Ectodermal cell (in vitro differentiated cells): ENCODE results near the gene PAQR3.

Experiments used
- H3K27ac ChIP-seq: 2 replicates; pipeline ENCODE4 v1.7.0; 2013; ENCODE audit warnings: mild to moderate bottlenecking, low read depth, low read length; ENCODE audit not compliant: insufficient read depth, poor library complexity, severe bottlenecking
- H3K27me3 ChIP-seq: 2 replicates; pipeline ENCODE4 v1.7.0; 2013; ENCODE audit warnings: mild to moderate bottlenecking, low read length; ENCODE audit not compliant: insufficient read depth, control insufficient read depth, poor library complexity, severe bottlenecking
- H3K36me3 ChIP-seq: one replicate; pipeline ENCODE4 v1.7.0; 2013; ENCODE audit warnings: low read length; ENCODE audit not compliant: control insufficient read depth, insufficient read depth
- H3K4me1 ChIP-seq: one replicate; pipeline ENCODE4 v1.7.0; 2013; ENCODE audit warnings: low read length; ENCODE audit not compliant: control insufficient read depth, insufficient read depth
- H3K4me3 ChIP-seq: 2 replicates; pipeline ENCODE4 v1.7.0; 2013; ENCODE audit warnings: low read depth, low read length, control low read depth; ENCODE audit not compliant: insufficient read depth
- H3K9me3 ChIP-seq: 2 replicates; pipeline ENCODE4 v1.7.0; 2013; ENCODE audit warnings: mild to moderate bottlenecking, low read length, moderate library complexity; ENCODE audit not compliant: control insufficient read depth
- WGBS, 2 experiments: methylation state at CpG; one replicate each; pipeline ENCODE4 v1.1.7; 2013; ENCODE audit warnings: missing lambda C conversion rate in 2 of 2; 5-methylcytosine and 5-hydroxymethylcytosine counted together

PAQR3 gene

DNA sequence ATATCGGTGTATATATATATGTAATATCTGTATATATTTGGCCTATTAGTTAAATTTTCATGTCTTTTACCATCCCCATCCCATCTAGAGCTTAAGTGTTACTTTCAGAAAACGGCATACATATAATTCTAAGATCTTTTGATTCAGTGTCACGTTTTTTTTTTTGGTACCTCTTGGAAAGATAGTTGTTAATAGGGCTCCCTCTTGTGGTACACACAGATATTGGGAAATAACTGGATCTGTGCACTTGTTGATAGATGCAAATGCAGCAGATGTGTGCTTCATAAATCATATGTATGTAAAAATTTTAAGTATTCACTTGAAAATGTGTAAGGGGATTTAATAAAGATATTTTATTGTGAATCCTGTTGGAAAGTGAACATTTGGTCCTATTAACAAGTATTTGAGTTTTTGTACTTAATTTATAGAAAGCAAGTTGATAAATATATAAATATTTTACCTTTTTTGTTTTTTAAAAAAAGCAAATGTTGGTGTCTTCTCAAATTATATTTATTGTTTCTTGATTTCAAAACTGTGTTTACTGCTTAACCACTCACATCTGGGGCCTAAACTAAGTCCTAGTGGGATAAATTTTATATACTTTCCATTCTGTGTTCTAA lies 74.7 kb downstream of the PAQR3 start:
- 32 to 44% methylated on average over 2 of the region's 3 CpGs for WGBS, 2 experiments
- Histone ChIP-seq H3K27ac (no peak overlapping the region), H3K4me1 (no peaks in the 10 kb centered on the region), H3K4me3 (no peak overlapping the region), H3K36me3 (peaks cover 3% of the 10 kb centered on the region), H3K9me3 (no peaks in the 10 kb centered on the region), H3K27me3 (no peaks in the 10 kb centered on the region)

DNA sequence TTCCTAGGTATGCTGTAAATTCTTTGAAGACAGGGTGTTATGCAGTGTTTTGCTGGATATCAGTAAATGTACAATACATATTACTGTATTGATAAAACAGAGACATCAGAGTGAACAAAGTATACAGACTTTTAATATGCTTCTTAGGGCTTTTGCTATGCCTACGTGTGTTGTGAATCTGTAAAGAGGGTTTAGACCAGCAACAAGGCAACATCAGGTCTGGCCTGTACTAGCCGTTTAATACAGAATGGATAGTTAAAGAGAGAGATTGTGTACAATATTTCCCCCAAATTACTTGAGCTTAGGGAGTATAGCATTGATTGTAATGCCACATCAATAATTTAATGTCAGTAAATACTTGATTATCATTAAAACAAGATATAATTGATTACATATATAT lies 75.2 kb downstream of the PAQR3 start:
- whole genome bisulfite sequencing, 2 experiments: 85 to 95% methylated on average over 2 of the region's 2 CpGs
- Histone ChIP-seq H3K36me3 (peaks cover 3% of the 10 kb centered on the region), H3K27me3 (no peaks in the 10 kb centered on the region), H3K4me3 (no peak overlapping the region), H3K27ac (no peak overlapping the region), H3K9me3 (no peaks in the 10 kb centered on the region), H3K4me1 (no peaks in the 10 kb centered on the region)

DNA sequence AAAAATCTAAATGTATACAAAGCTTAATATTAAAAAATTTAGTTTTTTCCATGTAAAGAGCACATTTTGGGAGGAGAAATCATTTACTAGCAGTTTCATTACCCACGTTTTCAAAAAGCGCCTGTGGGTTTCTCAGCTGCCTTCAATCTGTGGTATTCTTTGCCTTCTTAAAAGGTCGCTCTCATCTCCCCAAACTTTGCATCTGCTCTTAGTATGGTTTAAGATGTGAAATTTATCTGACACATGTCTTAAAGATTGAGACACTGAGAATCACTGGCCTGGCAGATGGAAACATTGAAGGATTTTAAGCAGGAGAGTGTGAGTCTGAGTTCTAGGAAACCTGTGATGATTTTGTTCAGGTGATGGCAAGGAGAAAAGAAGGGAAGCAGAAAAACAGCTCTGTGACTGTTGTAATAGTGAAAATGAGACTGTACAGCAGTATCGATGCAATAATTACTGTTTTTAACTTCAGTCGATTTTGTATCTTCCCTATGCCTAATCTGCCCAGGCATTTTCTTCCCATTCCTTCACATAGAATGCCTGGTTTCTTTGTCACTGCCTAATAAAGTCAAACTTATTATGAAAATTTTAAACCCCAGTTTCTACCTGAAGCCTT lies 75.9 kb downstream of the PAQR3 start:
- Histone ChIP-seq H3K9me3 (no peaks in the 10 kb centered on the region), H3K4me1 (no peaks in the 10 kb centered on the region), H3K36me3 (peaks cover 3% of the 10 kb centered on the region), H3K4me3 (no peak overlapping the region), H3K27ac (no peak overlapping the region), H3K27me3 (no peaks in the 10 kb centered on the region)
- 94 to 95% methylated on average over 5 of the region's 5 CpGs for WGBS, 2 experiments

DNA sequence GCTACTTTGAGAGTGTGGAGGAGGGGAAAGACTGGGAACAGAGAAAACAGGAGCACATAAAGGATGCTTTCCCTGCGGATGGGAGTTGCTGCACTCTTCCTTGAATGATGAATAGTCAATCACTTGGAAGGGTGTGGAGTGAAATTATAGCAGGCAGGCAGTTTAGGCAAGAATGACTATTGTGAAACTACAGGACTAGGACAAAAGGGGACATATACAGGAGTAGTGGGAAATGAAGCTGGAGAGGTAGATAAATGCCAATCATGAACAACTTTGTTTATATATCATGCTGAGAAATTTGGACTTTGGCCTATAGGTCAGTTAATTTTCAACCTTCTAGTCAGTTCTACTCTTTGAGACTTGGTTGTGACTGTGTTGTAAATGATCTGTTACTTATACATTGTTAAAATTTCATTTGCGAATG lies 76.9 kb downstream of the PAQR3 start:
- no peaks in the 10 kb centered on the region for H3K4me1 ChIP-seq
- no peaks in the 10 kb centered on the region for H3K27me3 ChIP-seq
- no peaks in the 10 kb centered on the region for H3K9me3 ChIP-seq
- 93 to 94% methylated on average over 1 to 2 of the region's 2 CpGs for WGBS, 2 experiments
- H3K4me3 ChIP-seq: no peak overlapping the region
- H3K36me3 ChIP-seq: peaks cover 3% of the 10 kb centered on the region
- H3K27ac ChIP-seq: no peak overlapping the region
